Naive thymus-derived CD4-positive, alpha-beta T cell (primary cell): Measurements from ENCODE around the gene ESPNL. TPM values are rescaled to one million over a fixed set of nuclear protein-coding genes. Genes with fewer than 3 reads are reported as not detected.

ENCODE experiments used
- ATAC-seq: fragments of 150-1000 bp; cut with Tn5 transposase; 2 replicates; pipeline ENCODE4 v1.10.0; 2021; ENCODE audit warnings: mild to moderate bottlenecking, moderate library complexity
- CTCF ChIA-PET: fragments of 350-600 bp; sonication (Branson Sonifier 250); formaldehyde crosslinking; loops from one replicate; lab custom pipeline; 2021; ENCODE audit warnings: antibody characterized with exemption; lab: Charles Lee
- POLR2A ChIA-PET: fragments of 350-600 bp; sonication (Branson Sonifier 250); formaldehyde crosslinking; loops from one replicate; lab custom pipeline; 2021; ENCODE audit warnings: antibody characterized with exemption, inconsistent platforms; lab: Charles Lee
- DNase-seq, 9 donors: peaks; one replicate each; pipeline versions ENCODE4 v3.0.0 to v3.0.0-alpha.2; 2020 to 2022; ENCODE audit warnings: mixed read lengths in 1 of 9
- H3K27ac ChIP-seq: one replicate; pipeline ENCODE4 v1.7.0; 2013; ENCODE audit warnings: mild to moderate bottlenecking, low read depth, low read length, moderate library complexity
- H3K27me3 ChIP-seq, 2 donors: one replicate each; pipeline ENCODE4 v1.7.0; 2013; ENCODE audit warnings: low read length in 2 of 2, mild to moderate bottlenecking in 2 of 2, moderate library complexity in 2 of 2; ENCODE audit not compliant: control insufficient read depth in 2 of 2, insufficient read depth in 2 of 2
- H3K36me3 ChIP-seq, 3 experiments: 1 replicate in 2 of 3; 2 replicates in 1 of 3; pipeline ENCODE4 v1.7.0; 2013; ENCODE audit warnings: low read length in 3 of 3, mild to moderate bottlenecking in 3 of 3, moderate library complexity in 1 of 3; ENCODE audit not compliant: insufficient read depth in 3 of 3, control insufficient read depth in 2 of 3
- H3K4me1 ChIP-seq, 2 donors: one replicate each; pipeline ENCODE4 v1.7.0; 2013; ENCODE audit warnings: low read length in 2 of 2, mild to moderate bottlenecking in 2 of 2, moderate library complexity in 1 of 2; ENCODE audit not compliant: control insufficient read depth in 2 of 2, insufficient read depth in 2 of 2
- H3K4me3 ChIP-seq: 2 replicates; pipeline ENCODE4 v1.7.0; 2013; ENCODE audit warnings: mild to moderate bottlenecking, low read length
- H3K9me3 ChIP-seq, 3 experiments: 1 replicate in 2 of 3; 2 replicates in 1 of 3; pipeline ENCODE4 v1.7.0; 2013; ENCODE audit warnings: low read length in 3 of 3; ENCODE audit not compliant: control insufficient read depth in 2 of 3
- H3K27ac Mint-ChIP-seq, 9 donors: one replicate each; pipeline ENCODE4 v1.8.0; 2020 to 2022; ENCODE audit warnings: mixed read lengths in 9 of 9, mild to moderate bottlenecking in 8 of 9, moderate library complexity in 5 of 9, inconsistent platforms in 2 of 9
- H3K27me3 Mint-ChIP-seq, 5 donors: one replicate each; pipeline ENCODE4 v1.8.0; 2021 to 2022; ENCODE audit warnings: mixed read lengths in 5 of 5, mild to moderate bottlenecking in 1 of 5
- H3K36me3 Mint-ChIP-seq, 5 donors: one replicate each; pipeline ENCODE4 v1.8.0; 2020 to 2022; ENCODE audit warnings: mixed read lengths in 5 of 5, mild to moderate bottlenecking in 3 of 5, inconsistent platforms in 1 of 5
- H3K4me1 Mint-ChIP-seq, 7 donors: one replicate each; pipeline ENCODE4 v1.8.0; 2020 to 2022; ENCODE audit warnings: mixed read lengths in 7 of 7, mild to moderate bottlenecking in 3 of 7, inconsistent platforms in 1 of 7
- H3K4me3 Mint-ChIP-seq, 10 donors: one replicate each; pipeline ENCODE4 v1.8.0; 2020 to 2022; ENCODE audit warnings: mild to moderate bottlenecking in 10 of 10, mixed read lengths in 10 of 10, moderate library complexity in 6 of 10, inconsistent platforms in 2 of 10
- H3K9me3 Mint-ChIP-seq, 11 donors: one replicate each; pipeline ENCODE4 v1.8.0; 2020 to 2022; ENCODE audit warnings: mixed read lengths in 11 of 11, mild to moderate bottlenecking in 4 of 11, inconsistent platforms in 1 of 11, moderate library complexity in 1 of 11
- intact Hi-C, 2 donors: fragments of 100-400 bp; cut with micrococcal nuclease; formaldehyde crosslinking; loops; one replicate each; pipeline ENCODE4 v1.15.1; 2023
- polyA plus RNA-seq, 2 donors: library from polyadenylated mRNA; unstranded; fragments of 300-500 nt; fragmentation: Illumina TruSeq; gene quantifications; one replicate each; pipeline ENCODE4 v1.2.3, GENCODE V29; 2021
- total RNA-seq, 6 experiments: library from RNA in 5 of 6; stranded (reverse) in 5 of 6; gene quantifications; 1 replicate in 5 of 6; 2 replicates in 1 of 6; pipeline ENCODE4 v1.2.3 and lab custom pipeline; 2021 to 2026

The ESPNL gene
- total and polyA plus RNA-seq, 7 experiments from 2014 or later: 0.07 to 0.35 (median 0.31) TPM; not detected in 3

DNA sequence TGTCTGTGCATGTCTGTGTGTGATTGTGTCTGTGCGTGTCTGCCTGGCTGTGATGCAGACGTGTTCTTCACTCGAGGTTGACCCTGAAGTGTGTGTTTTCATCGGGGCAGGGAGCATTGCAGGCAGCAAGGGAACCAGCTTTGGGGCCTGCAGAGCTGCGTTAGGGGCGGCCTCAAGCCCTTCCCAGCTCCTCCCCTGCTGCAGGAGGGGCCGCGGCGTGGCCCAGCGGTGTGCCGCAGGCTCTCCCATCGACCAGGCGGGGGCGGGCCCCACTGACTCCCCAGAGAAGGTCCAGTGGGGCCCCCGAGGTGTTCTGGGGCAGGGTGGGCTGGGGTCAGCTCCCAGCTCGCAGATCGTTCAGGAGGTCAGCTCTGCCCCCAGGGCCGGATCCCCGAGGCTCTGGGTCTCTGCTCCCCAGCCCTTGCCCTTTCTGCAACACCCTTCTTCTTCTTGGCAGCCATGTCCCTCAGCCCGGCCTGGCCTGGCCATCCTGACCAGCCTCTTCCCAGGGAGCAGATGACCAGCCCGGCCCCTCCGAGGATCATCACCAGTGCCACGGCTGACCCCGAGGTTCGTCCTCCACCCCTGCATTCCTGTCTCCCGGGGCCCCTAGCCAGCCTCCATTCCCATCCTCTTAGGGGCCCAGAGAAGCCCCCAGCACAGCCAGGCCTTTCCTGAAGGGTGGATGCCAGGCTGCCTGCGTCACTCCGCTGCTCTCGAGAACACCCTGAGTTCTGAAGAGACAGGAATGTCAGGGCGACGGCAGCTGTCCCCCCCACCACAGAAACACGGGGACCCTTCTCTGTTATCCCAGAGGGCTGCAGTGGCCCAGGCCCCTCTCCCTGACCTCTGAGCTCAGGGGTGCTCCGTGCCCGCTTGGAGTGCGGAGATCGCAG, 27.3 kb downstream of the ESPNL start:
- DNase-seq (no peak), ATAC-seq (no peak)
- CTCF ChIA-PET: no interaction called here
- POLR2A ChIA-PET: no interaction called here
- Mint-ChIP-seq H3K27me3 (no peaks in the 10 kb centered on the region), H3K36me3 (no peaks in the 10 kb centered on the region), H3K4me1 (no peaks in the 10 kb centered on the region), H3K27ac (no peak overlapping the region), H3K4me3 (no peak overlapping the region), H3K9me3 (no peaks in the 10 kb centered on the region)
- Histone ChIP-seq H3K27me3 (no peaks in the 10 kb centered on the region), H3K36me3 (no peaks in the 10 kb centered on the region), H3K27ac (no peak overlapping the region), H3K9me3 (no peaks in the 10 kb centered on the region), H3K4me1 (no peaks in the 10 kb centered on the region), H3K4me3 (no peak overlapping the region)
- intact Hi-C loops: no loop called here

DNA sequence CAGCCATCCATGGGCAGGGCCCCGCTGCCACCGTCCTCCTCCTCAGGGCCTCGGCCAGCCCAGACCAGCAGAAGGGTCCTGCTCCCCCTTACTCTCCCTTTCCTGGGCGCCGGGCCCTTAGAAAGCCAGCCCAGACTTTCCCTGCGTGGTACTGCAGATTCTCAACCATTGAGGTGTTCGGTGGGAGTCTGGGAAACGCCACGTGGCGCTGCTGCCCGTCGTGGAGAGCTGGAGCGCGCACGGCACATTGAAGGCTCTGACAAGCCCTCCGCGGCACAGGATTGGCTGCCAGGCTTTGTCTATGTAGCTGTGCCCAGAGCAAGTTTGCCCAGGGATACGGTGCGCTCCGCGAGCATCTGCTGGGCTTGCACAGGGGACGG, 27.9 kb downstream of the ESPNL start:
- intact Hi-C loops: no loop called here

GRCh38 chr2:238128534-238129001, 28.4 kb downstream of the ESPNL start:
- intact Hi-C loops: no loop called here
- CTCF ChIA-PET: no interaction called here
- no peaks in the 10 kb centered on the region for H3K9me3 Mint-ChIP-seq

More for the DNA sequence above, 27.9 kb downstream of the ESPNL start:
- Histone ChIP-seq H3K4me3 (no peak overlapping the region), H3K4me1 (no peaks in the 10 kb centered on the region), H3K9me3 (no peaks in the 10 kb centered on the region), H3K27ac (no peak overlapping the region), H3K27me3 (no peaks in the 10 kb centered on the region), H3K36me3 (no peaks in the 10 kb centered on the region)
- CTCF ChIA-PET: no interaction called here
- no peak overlapping the region for H3K27ac Mint-ChIP-seq
- POLR2A ChIA-PET: no interaction called here
- DNase-seq (no peak), ATAC-seq (no peak)
- H3K36me3 Mint-ChIP-seq: no peaks in the 10 kb centered on the region
- no peaks in the 10 kb centered on the region for H3K4me1 Mint-ChIP-seq
- H3K4me3 Mint-ChIP-seq: no peak overlapping the region
- H3K9me3 Mint-ChIP-seq: no peaks in the 10 kb centered on the region
- H3K27me3 Mint-ChIP-seq: no peaks in the 10 kb centered on the region

DNA sequence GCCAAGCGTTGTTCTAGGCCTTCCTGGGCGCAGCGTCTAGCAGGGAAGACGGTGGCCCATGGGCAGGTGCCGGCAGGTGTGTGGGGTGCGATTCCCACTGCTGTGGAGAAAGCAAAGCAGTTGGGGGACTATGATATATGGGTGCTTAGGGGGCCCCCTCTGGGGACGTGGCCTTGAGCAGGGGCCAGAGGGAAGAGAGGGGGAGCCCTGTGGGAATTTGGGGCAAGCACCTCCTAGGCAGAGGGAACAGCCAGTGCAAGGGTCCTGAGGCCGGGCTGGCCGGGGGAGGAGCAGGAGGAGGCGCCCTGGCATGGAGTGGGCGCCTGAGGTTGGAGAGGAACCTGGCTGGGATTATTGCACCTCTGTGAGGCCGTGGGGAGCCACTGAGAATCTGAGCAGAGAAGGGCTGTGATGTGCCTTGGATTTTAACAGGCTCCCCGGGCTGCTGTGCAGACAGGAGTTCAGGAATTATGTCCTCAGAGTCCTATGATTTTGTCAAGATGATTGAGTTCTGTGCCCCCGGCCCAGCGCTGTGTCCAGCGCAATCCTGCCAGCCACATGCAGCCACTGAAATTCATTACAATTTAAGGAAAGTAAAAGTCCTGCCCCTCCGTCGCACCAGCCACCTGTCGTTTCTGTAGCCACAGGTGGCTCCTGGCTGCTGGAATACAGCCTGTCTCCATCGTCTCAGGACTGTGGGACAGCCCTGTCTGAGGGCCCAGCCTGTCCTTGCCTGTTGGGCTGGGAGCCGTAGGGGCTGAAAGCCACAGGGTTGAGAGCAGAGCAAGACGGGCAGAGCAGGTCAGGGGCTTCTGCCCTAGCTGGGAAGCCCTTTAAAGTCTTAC, 29.2 kb downstream of the ESPNL start:
- intact Hi-C loops: no loop called here
- no peak for DNase-seq

More at GRCh38 chr2:238128534-238129001, 28.4 kb downstream of the ESPNL start:
- no peaks in the 10 kb centered on the region for H3K36me3 ChIP-seq
- no peaks in the 10 kb centered on the region for H3K36me3 Mint-ChIP-seq
- no peak overlapping the region for H3K4me3 ChIP-seq
- H3K27ac ChIP-seq: no peak overlapping the region
- H3K4me3 Mint-ChIP-seq: no peak overlapping the region
- ATAC-seq: no peak
- H3K4me1 ChIP-seq: no peaks in the 10 kb centered on the region
- H3K9me3 ChIP-seq: no peaks in the 10 kb centered on the region
- H3K4me1 Mint-ChIP-seq: no peaks in the 10 kb centered on the region
- H3K27me3 ChIP-seq: no peaks in the 10 kb centered on the region
- H3K27me3 Mint-ChIP-seq: no peaks in the 10 kb centered on the region
- DNase-seq: no peak
- POLR2A ChIA-PET: no interaction called here
- H3K27ac Mint-ChIP-seq: no peak overlapping the region

DNA sequence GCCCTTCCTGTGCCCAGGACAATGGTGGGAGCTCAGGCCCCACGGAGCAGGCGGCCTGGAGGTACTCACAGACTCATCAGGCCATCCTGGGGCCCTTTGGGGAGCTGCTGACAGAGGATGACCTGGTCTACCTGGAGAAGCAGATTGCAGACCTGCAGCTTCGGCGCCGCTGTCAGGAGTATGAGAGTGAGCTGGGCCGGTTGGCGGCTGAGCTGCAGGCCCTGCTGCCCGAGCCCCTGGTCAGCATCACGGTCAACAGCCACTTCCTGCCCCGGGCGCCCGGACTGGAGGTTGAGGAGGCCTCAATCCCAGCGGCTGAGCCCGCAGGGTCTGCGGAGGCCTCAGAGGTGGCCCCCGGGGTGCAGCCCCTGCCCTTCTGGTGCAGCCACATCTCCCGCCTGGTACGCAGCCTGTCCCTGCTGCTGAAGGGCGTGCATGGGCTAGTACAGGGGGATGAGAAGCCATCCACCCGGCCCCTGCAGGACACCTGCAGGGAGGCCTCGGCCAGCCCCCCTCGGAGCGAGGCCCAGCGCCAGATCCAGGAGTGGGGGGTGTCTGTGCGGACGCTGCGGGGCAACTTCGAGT, 30.1 kb downstream of the ESPNL start:
- Mint-ChIP-seq H3K27ac (no peak overlapping the region), H3K36me3 (no peaks in the 10 kb centered on the region), H3K27me3 (no peaks in the 10 kb centered on the region), H3K9me3 (no peaks in the 10 kb centered on the region), H3K4me1 (no peaks in the 10 kb centered on the region), H3K4me3 (no peak overlapping the region)
- no peak overlapping the region for H3K27ac ChIP-seq
- ChIA-PET POLR2A (no interaction called here), CTCF (no interaction called here)
- no peaks in the 10 kb centered on the region for H3K4me1 ChIP-seq
- no peaks in the 10 kb centered on the region for H3K36me3 ChIP-seq
- ATAC-seq (no peak), DNase-seq (no peak)
- no peak overlapping the region for H3K4me3 ChIP-seq
- no peaks in the 10 kb centered on the region for H3K27me3 ChIP-seq
- H3K9me3 ChIP-seq: no peaks in the 10 kb centered on the region
- intact Hi-C loops: no loop called here

More for the DNA sequence above, 29.2 kb downstream of the ESPNL start:
- no peaks in the 10 kb centered on the region for H3K36me3 ChIP-seq
- Mint-ChIP-seq H3K27me3 (no peaks in the 10 kb centered on the region), H3K36me3 (no peaks in the 10 kb centered on the region), H3K4me3 (no peak overlapping the region), H3K27ac (no peak overlapping the region), H3K9me3 (no peaks in the 10 kb centered on the region), H3K4me1 (no peaks in the 10 kb centered on the region)
- H3K4me3 ChIP-seq: no peak overlapping the region
- H3K9me3 ChIP-seq: no peaks in the 10 kb centered on the region
- ChIA-PET CTCF (no interaction called here), POLR2A (no interaction called here)
- H3K4me1 ChIP-seq: no peaks in the 10 kb centered on the region
- no peaks in the 10 kb centered on the region for H3K27me3 ChIP-seq
- H3K27ac ChIP-seq: no peak overlapping the region
- no peak for ATAC-seq

- CTCF ChIA-PET: no interaction called here
- no peaks in the 10 kb centered on the region for H3K27me3 Mint-ChIP-seq
- no peak overlapping the region for H3K4me3 ChIP-seq
- no peaks in the 10 kb centered on the region for H3K9me3 Mint-ChIP-seq
- no peaks in the 10 kb centered on the region for H3K27me3 ChIP-seq
- no peak overlapping the region for H3K27ac ChIP-seq
- no peaks in the 10 kb centered on the region for H3K36me3 ChIP-seq
- H3K36me3 Mint-ChIP-seq: no peaks in the 10 kb centered on the region
- DNase-seq: no peak
- POLR2A ChIA-PET: no interaction called here
- no peak overlapping the region for H3K4me3 Mint-ChIP-seq
- no peaks in the 10 kb centered on the region for H3K4me1 Mint-ChIP-seq
- intact Hi-C loops: no loop called here
- no peaks in the 10 kb centered on the region for H3K9me3 ChIP-seq
- no peak overlapping the region for H3K27ac Mint-ChIP-seq
- H3K4me1 ChIP-seq: no peaks in the 10 kb centered on the region
- no peak for ATAC-seq
Observed at GRCh38 chr2:238130696-238131628, 30.8 kb downstream of the ESPNL start.
